ENCODE measurements around the gene EFCAB6.

GRCh38 chr22:43838571-43839307 is 26.6 kb upstream of the EFCAB6 start:
- TF ChIP-seq, protein P1, sequence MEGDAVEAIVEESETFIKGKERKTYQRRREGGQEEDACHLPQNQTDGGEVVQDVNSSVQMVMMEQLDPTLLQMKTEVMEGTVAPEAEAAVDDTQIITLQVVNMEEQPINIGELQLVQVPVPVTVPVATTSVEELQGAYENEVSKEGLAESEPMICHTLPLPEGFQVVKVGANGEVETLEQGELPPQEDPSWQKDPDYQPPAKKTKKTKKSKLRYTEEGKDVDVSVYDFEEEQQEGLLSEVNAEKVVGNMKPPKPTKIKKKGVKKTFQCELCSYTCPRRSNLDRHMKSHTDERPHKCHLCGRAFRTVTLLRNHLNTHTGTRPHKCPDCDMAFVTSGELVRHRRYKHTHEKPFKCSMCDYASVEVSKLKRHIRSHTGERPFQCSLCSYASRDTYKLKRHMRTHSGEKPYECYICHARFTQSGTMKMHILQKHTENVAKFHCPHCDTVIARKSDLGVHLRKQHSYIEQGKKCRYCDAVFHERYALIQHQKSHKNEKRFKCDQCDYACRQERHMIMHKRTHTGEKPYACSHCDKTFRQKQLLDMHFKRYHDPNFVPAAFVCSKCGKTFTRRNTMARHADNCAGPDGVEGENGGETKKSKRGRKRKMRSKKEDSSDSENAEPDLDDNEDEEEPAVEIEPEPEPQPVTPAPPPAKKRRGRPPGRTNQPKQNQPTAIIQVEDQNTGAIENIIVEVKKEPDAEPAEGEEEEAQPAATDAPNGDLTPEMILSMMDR (IDR thresholded peaks at IDR 0.05): no peak
- no peak for TF ChIP-seq EZH2 (IDR thresholded peaks at IDR 0.05; ENCODE audit: borderline replicate concordance, insufficient read depth, low read depth, low read length, poor library complexity, severe bottlenecking)
